ENCODE data around the gene FAM170B.

The FAM170B gene

DNA sequence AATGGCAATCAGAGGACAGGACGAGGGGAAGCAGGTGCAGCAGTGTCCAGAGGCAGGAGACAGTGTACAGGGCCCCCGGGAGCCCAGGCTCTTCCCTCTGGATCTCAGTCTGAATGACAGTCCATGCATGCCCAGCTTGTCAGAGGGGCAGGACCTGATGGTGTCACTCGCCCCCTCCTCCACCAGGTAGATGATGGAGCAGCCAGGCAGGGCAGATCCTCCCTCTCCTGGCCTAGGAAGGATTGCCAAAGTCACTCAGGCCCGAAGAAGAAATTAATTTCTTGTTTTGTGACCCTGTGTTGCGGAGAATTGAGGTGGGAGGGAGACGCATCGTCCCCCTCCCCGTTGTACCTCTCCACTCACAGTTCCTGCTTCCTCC, 22.5 kb downstream of the FAM170B start:
- Histone ChIP-seq H3K9ac (ENCODE audit: low read length) (no peak overlapping the region), H3K36me3 (ENCODE audit: control insufficient read depth, insufficient read depth, low read length) (no peaks in the 10 kb centered on the region), H3K27me3 (ENCODE audit: control insufficient read depth, insufficient read depth, low read length) (no peaks in the 10 kb centered on the region), H3K4me1 (ENCODE audit: control insufficient read depth, insufficient read depth, low read length) (peaks cover 11% of the 10 kb centered on the region), H3K27ac (ENCODE audit: low read depth, low read length) (no peak overlapping the region), H3K4me3 (ENCODE audit: low read length) (no peak overlapping the region)

DNA sequence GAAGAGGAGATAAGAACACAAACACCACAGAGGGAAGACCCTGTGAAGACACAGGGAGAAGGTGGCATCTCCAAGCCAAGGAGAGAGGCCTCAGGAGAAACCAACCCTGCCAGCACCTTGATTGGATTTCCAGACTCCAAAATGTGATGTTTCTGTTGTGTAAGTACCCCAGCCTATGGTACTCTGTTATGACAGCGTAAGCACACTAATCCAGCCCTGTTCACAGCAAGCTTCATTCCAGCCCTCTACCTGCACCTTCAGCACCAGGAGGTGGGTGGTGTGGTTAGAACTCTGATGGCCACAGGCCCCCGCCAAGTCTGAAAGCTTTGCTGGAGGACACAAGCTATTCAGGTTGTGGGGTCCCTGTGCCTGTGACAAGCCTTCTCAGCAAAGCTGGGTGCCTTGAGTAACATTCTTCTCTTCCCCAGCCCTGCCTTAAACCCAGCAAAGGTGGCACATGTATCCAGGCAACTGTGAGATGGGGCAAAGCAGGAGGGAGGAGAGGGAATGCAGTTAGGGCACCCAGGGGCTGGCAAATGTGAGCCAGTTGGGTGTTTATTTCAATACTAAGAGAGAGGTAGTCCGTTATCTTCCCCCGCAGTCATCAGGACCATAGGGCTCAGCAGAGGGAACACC, 23.0 kb downstream of the FAM170B start:
- no peaks in the 10 kb centered on the region for H3K36me3 ChIP-seq (ENCODE audit: control insufficient read depth, insufficient read depth, low read length)

DNA sequence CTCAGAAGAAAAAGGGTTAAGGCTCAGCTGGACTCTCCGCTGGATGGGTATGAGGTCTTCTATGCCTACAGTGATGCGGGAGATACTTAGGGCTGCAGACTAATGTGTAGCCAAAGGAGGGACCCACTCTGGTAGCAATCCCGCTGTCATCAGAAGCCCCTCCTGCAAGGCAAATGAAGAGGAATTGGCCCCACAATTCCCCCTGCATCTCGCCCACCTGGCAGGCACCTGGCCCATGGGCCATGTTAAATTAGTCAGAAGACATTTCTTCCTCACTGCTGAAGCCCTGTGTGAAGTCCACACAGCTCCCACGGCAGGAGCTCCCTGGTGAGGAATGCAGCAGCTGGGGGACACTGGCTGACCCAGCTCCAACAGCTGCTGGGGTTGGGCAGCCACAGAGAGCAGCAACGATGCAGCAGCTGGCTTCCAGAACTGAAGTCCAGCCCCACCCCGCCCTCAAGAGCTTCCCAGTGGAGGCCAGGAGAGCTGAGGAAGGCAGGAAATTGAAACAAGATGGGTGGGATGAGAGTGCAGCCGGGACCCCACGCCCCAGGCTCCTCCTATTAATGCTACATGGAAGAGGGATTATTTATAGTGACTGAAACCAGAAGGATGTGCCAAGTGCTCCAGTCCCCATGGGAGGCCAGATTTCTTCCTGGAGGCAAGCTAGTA, 24.0 kb downstream of the FAM170B start:
- no peak overlapping the region for H3K4me3 ChIP-seq (ENCODE audit: low read length)
- no peaks in the 10 kb centered on the region for H3K27me3 ChIP-seq (ENCODE audit: control insufficient read depth, insufficient read depth, low read length)
- H3K4me1 ChIP-seq (ENCODE audit: control insufficient read depth, insufficient read depth, low read length), result peaks cover 12% of the 10 kb centered on the region
- no peaks in the 10 kb centered on the region for H3K36me3 ChIP-seq (ENCODE audit: control insufficient read depth, insufficient read depth, low read length)
- H3K27ac ChIP-seq (ENCODE audit: low read depth, low read length), result no peak overlapping the region
- no peak overlapping the region for H3K9ac ChIP-seq (ENCODE audit: low read length)

More for the DNA sequence above, 23.0 kb downstream of the FAM170B start:
- Histone ChIP-seq H3K27me3 (ENCODE audit: control insufficient read depth, insufficient read depth, low read length) (no peaks in the 10 kb centered on the region), H3K4me1 (ENCODE audit: control insufficient read depth, insufficient read depth, low read length) (peaks cover 12% of the 10 kb centered on the region), H3K9ac (ENCODE audit: low read length) (no peak overlapping the region), H3K27ac (ENCODE audit: low read depth, low read length) (no peak overlapping the region), H3K4me3 (ENCODE audit: low read length) (no peak overlapping the region)

DNA sequence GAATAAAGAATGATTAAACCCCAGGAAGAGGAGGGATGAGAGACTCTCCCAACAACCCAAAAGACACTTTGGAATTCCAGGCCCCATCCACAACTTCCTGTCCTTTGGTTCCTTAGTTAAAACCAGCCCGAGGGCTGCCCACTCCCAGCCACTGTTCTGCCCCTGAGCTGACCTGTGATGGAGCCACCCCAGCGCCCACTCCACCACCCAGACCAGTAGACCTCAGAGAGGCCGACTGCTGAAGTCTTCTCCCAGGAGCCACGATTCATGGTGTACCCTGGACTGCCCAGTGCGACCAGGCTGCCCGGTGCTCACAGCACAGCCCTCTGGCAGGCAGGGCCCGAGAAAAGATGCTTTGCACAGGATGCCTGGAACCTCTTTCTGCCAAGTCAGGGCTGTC, 25.2 kb downstream of the FAM170B start:
- H3K27ac ChIP-seq (ENCODE audit: low read depth, low read length), result no peak overlapping the region
- H3K4me1 ChIP-seq (ENCODE audit: control insufficient read depth, insufficient read depth, low read length), result peaks cover 12% of the 10 kb centered on the region
- no peak overlapping the region for H3K4me3 ChIP-seq (ENCODE audit: low read length)
- H3K27me3 ChIP-seq (ENCODE audit: control insufficient read depth, insufficient read depth, low read length), result no peaks in the 10 kb centered on the region
- H3K36me3 ChIP-seq (ENCODE audit: control insufficient read depth, insufficient read depth, low read length), result no peaks in the 10 kb centered on the region
- no peak overlapping the region for H3K9ac ChIP-seq (ENCODE audit: low read length)

DNA sequence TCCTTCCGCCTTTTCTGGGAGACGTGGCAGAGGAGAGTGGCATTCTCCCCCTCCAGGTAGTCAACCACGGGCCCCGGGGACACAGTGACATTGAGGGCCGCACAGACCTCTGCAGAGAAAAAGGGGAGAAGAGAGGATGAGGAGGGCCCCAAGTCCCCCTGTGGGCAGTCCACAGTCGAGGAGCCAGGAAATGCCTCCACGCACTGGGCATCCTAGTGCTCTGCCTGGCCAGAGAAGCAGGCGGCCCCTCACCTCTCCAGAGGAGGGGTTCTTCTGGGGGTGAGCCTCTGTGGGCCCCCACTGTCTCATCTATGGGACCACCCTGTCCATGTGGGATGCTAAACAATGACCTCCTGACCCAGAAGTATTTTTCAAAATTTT, 25.9 kb downstream of the FAM170B start:
- Histone ChIP-seq H3K4me1 (ENCODE audit: control insufficient read depth, insufficient read depth, low read length) (peaks cover 12% of the 10 kb centered on the region), H3K27ac (ENCODE audit: low read depth, low read length) (no peak overlapping the region), H3K4me3 (ENCODE audit: low read length) (no peak overlapping the region), H3K36me3 (ENCODE audit: control insufficient read depth, insufficient read depth, low read length) (no peaks in the 10 kb centered on the region), H3K9ac (ENCODE audit: low read length) (no peak overlapping the region), H3K27me3 (ENCODE audit: control insufficient read depth, insufficient read depth, low read length) (no peaks in the 10 kb centered on the region)

DNA sequence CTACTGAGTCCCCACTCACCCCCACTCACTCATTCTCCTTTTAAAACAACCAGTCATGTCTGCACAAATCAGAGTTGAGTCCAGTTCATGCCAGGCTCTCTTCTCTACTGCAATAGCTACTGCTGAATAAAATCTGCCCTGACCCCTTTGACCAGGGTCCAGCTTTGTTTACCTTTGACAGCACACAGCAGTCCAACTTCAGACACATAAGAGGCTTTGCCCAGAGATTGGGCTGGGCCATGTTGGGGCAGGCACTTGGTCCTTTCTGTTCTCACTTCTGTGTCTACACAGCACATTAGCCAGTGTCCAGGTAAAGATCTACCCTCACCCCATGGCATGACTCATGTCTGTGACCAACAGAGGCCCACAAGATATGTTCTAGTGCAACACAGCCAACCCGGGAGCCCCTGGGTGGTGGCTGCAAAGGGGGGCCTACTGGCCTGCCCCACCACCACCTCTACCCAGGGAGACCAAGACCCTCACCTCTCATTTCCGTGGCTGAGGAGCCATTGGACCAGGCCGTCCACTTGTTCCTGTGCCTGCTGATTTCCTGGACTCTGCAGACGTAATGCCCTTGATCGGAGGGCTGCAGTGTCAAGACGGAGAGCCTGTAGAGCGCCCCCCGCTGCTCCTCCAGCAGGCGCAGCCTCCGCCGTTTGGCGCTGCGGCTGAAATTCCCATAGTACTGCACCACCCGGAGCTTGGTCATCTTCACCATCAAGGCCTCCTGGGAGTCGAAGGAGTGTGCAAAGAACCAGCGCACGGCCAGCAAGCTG, 26.5 kb downstream of the FAM170B start:
- Histone ChIP-seq H3K27me3 (ENCODE audit: control insufficient read depth, insufficient read depth, low read length) (no peaks in the 10 kb centered on the region), H3K9ac (ENCODE audit: low read length) (no peak overlapping the region), H3K36me3 (ENCODE audit: control insufficient read depth, insufficient read depth, low read length) (no peaks in the 10 kb centered on the region), H3K4me1 (ENCODE audit: control insufficient read depth, insufficient read depth, low read length) (peaks cover 12% of the 10 kb centered on the region), H3K27ac (ENCODE audit: low read depth, low read length) (no peak overlapping the region), H3K4me3 (ENCODE audit: low read length) (no peak overlapping the region)

DNA sequence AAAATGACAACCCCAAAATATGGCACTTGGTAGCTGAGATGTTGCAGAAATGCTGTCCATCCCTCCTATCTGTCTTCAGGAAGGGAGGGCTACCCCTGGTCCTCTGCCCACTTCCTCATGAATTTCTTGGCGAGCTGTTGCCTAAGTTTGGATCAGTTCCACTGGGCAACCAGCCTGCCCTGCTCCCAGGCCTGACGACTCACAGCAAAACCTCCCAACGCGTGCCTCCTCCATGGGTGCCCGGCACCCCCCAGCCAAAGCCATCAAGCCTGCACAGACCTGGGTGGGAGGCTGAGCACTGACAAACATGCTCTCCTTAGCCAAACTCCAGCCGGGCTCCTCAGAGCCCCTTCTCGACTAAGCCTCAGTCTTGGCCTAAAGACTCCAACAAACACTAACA, 27.4 kb downstream of the FAM170B start:
- Histone ChIP-seq H3K4me1 (ENCODE audit: control insufficient read depth, insufficient read depth, low read length) (peaks cover 12% of the 10 kb centered on the region), H3K27me3 (ENCODE audit: control insufficient read depth, insufficient read depth, low read length) (no peaks in the 10 kb centered on the region), H3K4me3 (ENCODE audit: low read length) (no peak overlapping the region), H3K27ac (ENCODE audit: low read depth, low read length) (no peak overlapping the region), H3K36me3 (ENCODE audit: control insufficient read depth, insufficient read depth, low read length) (no peaks in the 10 kb centered on the region), H3K9ac (ENCODE audit: low read length) (no peak overlapping the region)

DNA sequence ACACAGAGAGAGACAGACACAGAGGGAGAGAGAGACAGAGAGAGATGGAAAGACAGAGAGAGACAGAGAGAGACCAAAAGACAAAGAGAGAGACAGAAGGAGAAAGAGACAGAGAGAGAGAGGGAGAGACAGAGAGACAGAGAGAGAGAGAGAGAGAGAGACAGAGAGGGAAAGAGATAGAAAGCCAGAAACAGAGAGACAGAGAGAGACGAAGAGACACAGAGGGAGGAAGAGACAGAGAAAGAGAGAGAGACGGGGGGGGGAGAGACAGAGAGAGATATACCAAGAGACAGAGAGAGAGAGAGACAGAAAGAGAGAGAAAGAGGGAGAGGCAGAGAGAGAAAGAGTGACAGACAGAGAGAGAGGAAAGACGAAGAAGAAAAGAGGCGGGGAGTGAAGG, 28.7 kb downstream of the FAM170B start:
- Histone ChIP-seq H3K4me3 (ENCODE audit: low read length) (no peak overlapping the region), H3K36me3 (ENCODE audit: control insufficient read depth, insufficient read depth, low read length) (no peaks in the 10 kb centered on the region), H3K9ac (ENCODE audit: low read length) (no peak overlapping the region), H3K27me3 (ENCODE audit: control insufficient read depth, insufficient read depth, low read length) (no peaks in the 10 kb centered on the region), H3K4me1 (ENCODE audit: control insufficient read depth, insufficient read depth, low read length) (peaks cover 10% of the 10 kb centered on the region), H3K27ac (ENCODE audit: low read depth, low read length) (no peak overlapping the region)

DNA sequence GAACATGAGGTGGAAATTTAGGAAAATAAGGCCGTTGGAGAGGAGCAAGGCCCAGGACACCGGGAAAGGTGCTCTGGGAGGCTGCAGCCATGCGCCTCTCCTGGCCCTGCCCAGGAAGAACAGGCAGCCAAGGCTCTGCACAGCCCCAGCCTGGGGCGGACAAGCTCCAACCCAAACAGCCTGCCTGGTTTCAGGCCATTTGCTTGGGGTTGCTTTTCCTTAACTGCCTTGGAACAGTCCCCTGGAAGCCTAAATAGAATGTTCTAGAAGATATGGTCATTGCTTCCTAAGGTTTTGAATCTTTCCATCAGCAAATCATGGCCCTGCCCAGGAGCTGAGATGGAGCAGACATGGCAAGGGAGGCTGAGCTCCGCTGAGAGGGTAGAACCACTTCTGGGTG, 29.5 kb downstream of the FAM170B start:
- Histone ChIP-seq H3K27ac (ENCODE audit: low read depth, low read length) (no peak overlapping the region), H3K36me3 (ENCODE audit: control insufficient read depth, insufficient read depth, low read length) (no peaks in the 10 kb centered on the region), H3K27me3 (ENCODE audit: control insufficient read depth, insufficient read depth, low read length) (no peaks in the 10 kb centered on the region), H3K9ac (ENCODE audit: low read length) (no peak overlapping the region), H3K4me1 (ENCODE audit: control insufficient read depth, insufficient read depth, low read length) (peaks cover 9% of the 10 kb centered on the region), H3K4me3 (ENCODE audit: low read length) (no peak overlapping the region)

DNA sequence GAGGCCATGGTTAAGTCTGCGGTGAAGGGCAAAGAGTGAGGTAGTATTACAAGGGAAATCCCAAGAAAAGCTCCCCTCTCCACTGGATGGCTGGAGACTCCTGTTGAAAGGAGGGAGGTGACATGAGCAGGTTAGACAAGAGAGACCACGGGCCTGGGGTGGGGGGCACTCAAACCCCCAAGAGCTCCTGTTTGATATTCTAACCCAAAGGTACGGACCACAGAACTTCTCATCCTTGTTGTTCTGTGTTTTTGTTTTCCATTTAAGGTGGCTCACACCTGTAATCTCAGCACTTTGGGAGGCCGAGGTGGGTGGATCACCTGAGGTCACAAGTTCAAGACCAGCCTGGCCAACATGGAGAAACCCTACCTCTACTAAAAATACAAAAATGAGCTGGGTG, 30.1 kb downstream of the FAM170B start:
- Histone ChIP-seq H3K4me1 (ENCODE audit: control insufficient read depth, insufficient read depth, low read length) (peaks cover 9% of the 10 kb centered on the region), H3K36me3 (ENCODE audit: control insufficient read depth, insufficient read depth, low read length) (no peaks in the 10 kb centered on the region), H3K9ac (ENCODE audit: low read length) (no peak overlapping the region), H3K27me3 (ENCODE audit: control insufficient read depth, insufficient read depth, low read length) (no peaks in the 10 kb centered on the region), H3K27ac (ENCODE audit: low read depth, low read length) (no peak overlapping the region), H3K4me3 (ENCODE audit: low read length) (no peak overlapping the region)

DNA sequence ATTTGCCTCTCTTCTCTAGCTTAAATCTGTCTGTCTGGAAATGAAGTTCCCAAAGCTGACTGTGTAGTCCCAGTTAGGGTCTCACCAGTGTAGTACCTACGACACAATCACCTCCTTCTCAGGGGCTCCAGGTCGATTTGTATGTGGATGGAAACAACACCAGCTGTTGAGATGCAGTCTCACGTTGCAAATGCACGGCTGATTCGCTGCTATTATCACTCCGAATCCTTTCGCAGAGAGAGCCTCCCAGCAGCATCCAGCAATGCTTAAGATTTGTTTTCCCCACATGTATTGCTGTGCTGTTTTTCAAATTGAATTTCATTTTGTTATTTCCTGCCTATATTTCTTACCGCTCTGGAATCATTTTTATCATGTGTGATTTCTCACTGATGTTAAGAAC, 34.8 kb downstream of the FAM170B start:
- Histone ChIP-seq H3K27ac (ENCODE audit: low read depth, low read length) (no peak overlapping the region), H3K4me1 (ENCODE audit: control insufficient read depth, insufficient read depth, low read length) (no peaks in the 10 kb centered on the region), H3K9ac (ENCODE audit: low read length) (no peak overlapping the region), H3K4me3 (ENCODE audit: low read length) (no peak overlapping the region), H3K36me3 (ENCODE audit: control insufficient read depth, insufficient read depth, low read length) (no peaks in the 10 kb centered on the region), H3K27me3 (ENCODE audit: control insufficient read depth, insufficient read depth, low read length) (no peaks in the 10 kb centered on the region)

DNA sequence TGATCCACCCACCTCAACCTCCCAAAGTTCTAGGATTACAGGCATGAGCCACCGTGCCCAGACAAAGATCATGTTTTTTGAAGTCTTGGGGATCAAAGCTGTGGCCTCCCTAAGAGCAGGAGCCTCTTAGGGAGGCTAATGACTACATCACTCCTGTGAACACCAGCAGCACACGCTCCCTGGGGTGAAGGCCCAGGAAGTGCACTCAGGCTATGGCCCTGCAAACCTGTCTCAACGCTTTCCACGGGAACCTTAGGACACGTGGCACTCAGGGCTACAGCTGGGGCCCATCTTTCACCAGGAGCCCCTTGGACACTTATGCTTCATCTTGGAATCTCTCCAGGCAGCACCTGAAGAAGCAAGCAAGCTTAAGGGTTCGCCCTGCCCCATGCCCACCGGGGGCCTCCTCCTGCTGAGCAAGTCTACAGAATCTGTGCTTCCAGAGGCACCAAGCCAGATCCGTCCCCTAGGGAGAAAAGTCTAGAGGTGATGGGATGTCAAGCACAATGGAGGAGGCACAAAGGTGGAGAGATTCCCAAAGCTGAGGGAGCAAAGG, 36.9 kb downstream of the FAM170B start:
- Histone ChIP-seq H3K4me3 (ENCODE audit: low read length) (no peak overlapping the region), H3K9ac (ENCODE audit: low read length) (no peak overlapping the region), H3K27me3 (ENCODE audit: control insufficient read depth, insufficient read depth, low read length) (no peaks in the 10 kb centered on the region), H3K36me3 (ENCODE audit: control insufficient read depth, insufficient read depth, low read length) (no peaks in the 10 kb centered on the region), H3K27ac (ENCODE audit: low read depth, low read length) (no peak overlapping the region), H3K4me1 (ENCODE audit: control insufficient read depth, insufficient read depth, low read length) (no peaks in the 10 kb centered on the region)

Data from rectal smooth muscle tissue (tissue), 1 donor.